Measurements from ENCODE around the gene UNG. TPM values are rescaled to one million over a fixed set of nuclear protein-coding genes. Genes with fewer than 3 reads are reported as not detected.

The UNG gene
- total and polyA plus RNA-seq, 9 of the 15 experiments (the other 6 are each of a cell fraction or from before 2014, with no cell fraction given), result 8.4 to 59.8 (median 41.0) TPM

DNA sequence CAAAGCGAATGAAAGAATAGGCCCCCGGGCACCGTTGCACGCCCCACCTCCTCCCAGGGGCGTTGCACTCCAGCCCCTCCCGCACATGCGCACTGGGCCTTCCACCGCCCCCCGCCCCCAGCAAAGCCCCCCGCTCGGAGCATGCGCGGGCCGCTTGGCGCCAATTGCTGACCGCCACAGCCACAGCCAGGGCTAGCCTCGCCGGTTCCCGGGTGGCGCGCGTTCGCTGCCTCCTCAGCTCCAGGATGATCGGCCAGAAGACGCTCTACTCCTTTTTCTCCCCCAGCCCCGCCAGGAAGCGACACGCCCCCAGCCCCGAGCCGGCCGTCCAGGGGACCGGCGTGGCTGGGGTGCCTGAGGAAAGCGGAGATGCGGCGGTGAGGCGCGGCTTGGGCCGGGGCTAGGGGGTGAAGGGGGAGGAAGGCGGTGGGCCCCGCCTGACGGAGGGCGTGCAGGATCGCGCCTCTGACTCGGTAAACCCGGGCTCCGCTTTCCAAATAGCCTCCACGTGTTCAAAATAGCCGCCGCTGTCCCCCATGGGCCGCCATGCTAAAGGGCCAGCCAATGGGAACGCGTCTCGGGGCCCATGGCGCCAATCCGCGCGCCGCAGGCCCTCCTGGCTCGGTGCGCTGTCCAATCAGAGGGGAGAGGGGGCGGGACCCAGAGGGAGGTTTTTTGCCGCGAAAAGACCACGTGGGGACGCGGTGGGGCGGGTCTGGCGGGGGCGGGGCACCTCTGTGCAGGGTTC, at the start of gene UNG (continued):
- TF ChIP-seq, protein P1, sequence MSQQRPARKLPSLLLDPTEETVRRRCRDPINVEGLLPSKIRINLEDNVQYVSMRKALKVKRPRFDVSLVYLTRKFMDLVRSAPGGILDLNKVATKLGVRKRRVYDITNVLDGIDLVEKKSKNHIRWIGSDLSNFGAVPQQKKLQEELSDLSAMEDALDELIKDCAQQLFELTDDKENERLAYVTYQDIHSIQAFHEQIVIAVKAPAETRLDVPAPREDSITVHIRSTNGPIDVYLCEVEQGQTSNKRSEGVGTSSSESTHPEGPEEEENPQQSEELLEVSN (IDR thresholded peaks at IDR 0.05; ENCODE audit: borderline replicate concordance in 1 of 2, extremely low read depth in 1 of 2, insufficient read depth in 1 of 2, insufficient read length in 1 of 2, low read depth in 1 of 2, low read length in 1 of 2, poor library complexity in 1 of 2, severe bottlenecking in 1 of 2), result peak; percentile 70 to 89
- TF ChIP-seq MBD2 (IDR thresholded peaks at IDR 0.05; ENCODE audit: borderline replicate concordance, low read depth) (peak; percentile 98), NR2C2 (CRISPR knock-in tag; IDR thresholded peaks at IDR 0.05) (0 out of 2 replicates have a peak, but pooled peaks have one; percentile 32), NR2C2 (tag; IDR thresholded peaks at IDR 0.05) (no peak), NEUROD1 (IDR thresholded peaks at IDR 0.05; ENCODE audit: borderline replicate concordance, low read depth, low read length, partially characterized antibody) (peak; percentile 98), HDAC2 (IDR thresholded peaks at IDR 0.05) (peak; percentile 95), CREM (IDR thresholded peaks at IDR 0.05; ENCODE audit: low read depth) (0 out of 2 replicates have a peak, but pooled peaks have one; percentile 18), TAF1 (IDR thresholded peaks at IDR 0.05; ENCODE audit: control insufficient read depth, extremely low read depth, insufficient read depth, low read length, severe bottlenecking) (peak; percentile 51), ZFP36 (IDR thresholded peaks at IDR 0.05; ENCODE audit: low read depth, low read length, partially characterized antibody) (no peak), SIN3B (IDR thresholded peaks at IDR 0.05; ENCODE audit: low read depth) (peak; percentile 67), HMGN3 (IDR thresholded peaks at IDR 0.05; ENCODE audit: borderline replicate concordance, extremely low read depth, insufficient read length, low read depth, low read length) (peak; percentile 37), RB1 (IDR thresholded peaks at IDR 0.05; ENCODE audit: low read depth) (peak; percentile 84), L3MBTL2 (IDR thresholded peaks at IDR 0.05) (peak; percentile 76), EWSR1 (IDR thresholded peaks at IDR 0.05; ENCODE audit: borderline replicate concordance, low read depth, partially characterized antibody) (no peak), PML (IDR thresholded peaks at IDR 0.05; ENCODE audit: low read length) (peak; percentile 45; the same call in 1 of the 2 replicates), HDAC1 (IDR thresholded peaks at IDR 0.05) (peak; percentile 97 to 100), SMAD3 (CRISPR knock-in tag; conservative IDR thresholded peaks at IDR 0.05) (no peak), MYC (IDR thresholded peaks at IDR 0.05; ENCODE audit: low read depth, low read length) (peak; percentile 87), MYC (CRISPR knock-in tag; IDR thresholded peaks at IDR 0.05; ENCODE audit: borderline replicate concordance, low read depth) (peak; percentile 87; the same call in 1 of the 2 replicates), CHD2 (IDR thresholded peaks at IDR 0.05; ENCODE audit: low read depth, low read length) (peak; percentile 84)
- TF ChIP-seq, protein P2, sequence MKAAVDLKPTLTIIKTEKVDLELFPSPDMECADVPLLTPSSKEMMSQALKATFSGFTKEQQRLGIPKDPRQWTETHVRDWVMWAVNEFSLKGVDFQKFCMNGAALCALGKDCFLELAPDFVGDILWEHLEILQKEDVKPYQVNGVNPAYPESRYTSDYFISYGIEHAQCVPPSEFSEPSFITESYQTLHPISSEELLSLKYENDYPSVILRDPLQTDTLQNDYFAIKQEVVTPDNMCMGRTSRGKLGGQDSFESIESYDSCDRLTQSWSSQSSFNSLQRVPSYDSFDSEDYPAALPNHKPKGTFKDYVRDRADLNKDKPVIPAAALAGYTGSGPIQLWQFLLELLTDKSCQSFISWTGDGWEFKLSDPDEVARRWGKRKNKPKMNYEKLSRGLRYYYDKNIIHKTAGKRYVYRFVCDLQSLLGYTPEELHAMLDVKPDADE (conservative IDR thresholded peaks at IDR 0.05; ENCODE audit: control insufficient read depth, low read depth, low read length), result peak; percentile 73; the same call in 1 of the 2 replicates
- TF ChIP-seq, protein P3, sequence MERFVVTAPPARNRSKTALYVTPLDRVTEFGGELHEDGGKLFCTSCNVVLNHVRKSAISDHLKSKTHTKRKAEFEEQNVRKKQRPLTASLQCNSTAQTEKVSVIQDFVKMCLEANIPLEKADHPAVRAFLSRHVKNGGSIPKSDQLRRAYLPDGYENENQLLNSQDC (CRISPR knock-in tag; IDR thresholded peaks at IDR 0.05), result no peak
- TF ChIP-seq, protein P4, sequence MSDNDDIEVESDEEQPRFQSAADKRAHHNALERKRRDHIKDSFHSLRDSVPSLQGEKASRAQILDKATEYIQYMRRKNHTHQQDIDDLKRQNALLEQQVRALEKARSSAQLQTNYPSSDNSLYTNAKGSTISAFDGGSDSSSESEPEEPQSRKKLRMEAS (CRISPR knock-in tag; IDR thresholded peaks at IDR 0.05), result peak; percentile 96
- TF ChIP-seq, protein P5, sequence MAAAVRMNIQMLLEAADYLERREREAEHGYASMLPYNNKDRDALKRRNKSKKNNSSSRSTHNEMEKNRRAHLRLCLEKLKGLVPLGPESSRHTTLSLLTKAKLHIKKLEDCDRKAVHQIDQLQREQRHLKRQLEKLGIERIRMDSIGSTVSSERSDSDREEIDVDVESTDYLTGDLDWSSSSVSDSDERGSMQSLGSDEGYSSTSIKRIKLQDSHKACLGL (CRISPR knock-in tag; IDR thresholded peaks at IDR 0.05; ENCODE audit: borderline replicate concordance, poor library complexity, severe bottlenecking), result peak; percentile 75

Measured in K562 (cell line).